Testis (tissue), 2 donors: Measurements from ENCODE around the gene ZNF20.

ENCODE experiments used
- CTCF ChIP-seq, 3 experiments: fragments of 450-650 bp in 2 of 3; fragments of 200-600 bp in 1 of 3; sonication (generic) in 1 of 3; IDR thresholded peaks; one replicate each; pipeline ENCODE4 v1.5.1; 2016 to 2019; ENCODE audit warnings: antibody characterized with exemption in 3 of 3, mild to moderate bottlenecking in 2 of 3, moderate library complexity in 1 of 3
- POLR2A ChIP-seq: fragments of 450-650 bp; IDR thresholded peaks from one replicate; pipeline ENCODE4 v1.6.1; 2017; ENCODE audit warnings: antibody characterized with exemption, mild to moderate bottlenecking, moderate library complexity

- no peak for TF ChIP-seq CTCF (IDR thresholded peaks at IDR 0.05)
- TF ChIP-seq POLR2A = no peak
These were observed 23.7 kb upstream of the ZNF20 start for GRCh38 chr19:12163826-12164225.
